Aorta (tissue), 5 donors: ENCODE results near the gene PNLDC1. TPM values are rescaled to one million over a fixed set of nuclear protein-coding genes. Genes with fewer than 3 reads are reported as not detected.

ENCODE experiments used
- ATAC-seq: fragments of 200-7000 bp; cut with Tn5 transposase; one replicate; pipeline ENCODE4 v1.9.1; 2022; ENCODE audit warnings: moderate library complexity; ENCODE audit not compliant: low FRiP score
- DNase-seq, 2 donors: peaks; one replicate each; pipeline ENCODE4 v3.0.0-alpha.2; 2020
- H3K27ac ChIP-seq, 2 donors: one replicate each; pipeline ENCODE4 v1.5.1; 2013; ENCODE audit warnings: low read length in 2 of 2, mild to moderate bottlenecking in 2 of 2, moderate library complexity in 2 of 2, control low read depth in 1 of 2, inconsistent platforms in 1 of 2, low read depth in 1 of 2
- H3K27me3 ChIP-seq, 2 donors: one replicate each; pipeline ENCODE4 v1.6.1; 2013; ENCODE audit warnings: control low read depth in 1 of 2, low read length in 1 of 2, mild to moderate bottlenecking in 1 of 2, moderate library complexity in 1 of 2; ENCODE audit not compliant: insufficient read depth in 2 of 2, control insufficient read depth in 1 of 2
- H3K36me3 ChIP-seq, 2 donors: one replicate each; pipeline ENCODE4 v1.6.1; 2013; ENCODE audit warnings: control low read depth in 1 of 2, low read length in 1 of 2, mild to moderate bottlenecking in 1 of 2; ENCODE audit not compliant: insufficient read depth in 2 of 2, control insufficient read depth in 1 of 2
- H3K4me1 ChIP-seq, 2 donors: one replicate each; pipeline ENCODE4 v1.6.1; 2013; ENCODE audit warnings: low read length in 2 of 2, control low read depth in 1 of 2, mild to moderate bottlenecking in 1 of 2, moderate library complexity in 1 of 2; ENCODE audit not compliant: insufficient read depth in 2 of 2, control insufficient read depth in 1 of 2
- H3K4me3 ChIP-seq, 2 donors: one replicate each; pipeline ENCODE4 v1.5.1; 2013; ENCODE audit warnings: low read length in 2 of 2, control low read depth in 1 of 2, mild to moderate bottlenecking in 1 of 2
- H3K9me3 ChIP-seq: one replicate; pipeline ENCODE4 v1.6.1; 2013; ENCODE audit warnings: mild to moderate bottlenecking, low read length; ENCODE audit not compliant: control insufficient read depth
- WGBS, 2 donors: extraction: QIAGEN DNeasy Blood & Tissue Kit; methylation state at CpG; one replicate each; pipeline ENCODE4 v1.1.7; 2013; 5-methylcytosine and 5-hydroxymethylcytosine counted together
- intact Hi-C, 2 donors: fragments of 100-400 bp; cut with DNase I; formaldehyde crosslinking; loops; one replicate each; pipeline versions ENCODE4 v1.14.2 to v1.15.0; 2022
- polyA plus RNA-seq, 2 donors: library from polyadenylated mRNA; stranded (reverse); fragments of 200-250 nt; gene quantifications; one replicate each; pipeline ENCODE4 v1.2.3, GENCODE V29; 2013
- total RNA-seq, 2 donors: library from RNA; stranded (reverse); fragmentation: NEBNext Ultra II Directional; extraction: Animal tissue kit (Norgen Biotek cat#: 25700); gene quantifications; one replicate each; pipeline ENCODE4 v1.2.1, GENCODE V29; 2021
- donor health status: healthy with polysubstance abuse.
- donor health status: Bipolar disorder and iron deficiency.
- donor health status: DM: no; HTN: no; CAD: no.
- donor health status: DM: no; HTN: no; CAD: no.
- donor health status: DM: yes; HTN: yes; CAD: no.

PNLDC1 gene
- total and polyA plus RNA-seq, 4 donors, result 0.26 to 0.46 (median 0.38) TPM; not detected in 1

DNA sequence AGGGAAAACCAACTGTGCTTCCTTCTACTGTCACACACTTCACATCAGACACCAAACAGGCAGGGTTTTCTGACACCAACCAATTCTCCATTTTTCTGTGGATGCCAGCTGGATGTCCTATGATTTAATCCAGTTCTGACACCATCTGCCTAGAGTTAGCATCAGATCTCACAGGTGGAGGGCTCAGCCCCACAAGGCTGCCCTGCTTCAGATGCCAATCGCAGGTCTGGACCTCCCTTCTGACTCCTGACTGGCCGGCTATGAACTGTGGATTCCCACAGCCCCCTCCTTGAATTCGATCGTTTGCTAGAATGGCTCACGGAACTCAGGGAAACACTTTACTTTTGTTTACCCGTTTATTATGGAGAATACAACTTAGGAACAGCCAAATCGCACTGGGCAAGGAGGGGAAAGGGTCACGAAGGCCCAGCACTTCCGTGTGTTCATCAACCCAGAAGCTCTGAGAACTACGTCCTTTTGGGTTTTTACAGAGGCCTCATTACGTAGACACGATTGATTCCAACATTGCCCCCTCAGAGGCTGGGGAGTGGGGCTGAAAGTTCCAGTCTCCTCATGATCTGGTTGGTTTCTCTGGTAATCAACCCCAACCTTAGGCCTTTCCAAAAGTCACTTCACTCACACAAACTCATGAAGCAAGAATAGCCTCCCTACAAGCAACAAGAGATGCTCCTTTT, 65.3 kb downstream of the PNLDC1 start:
- WGBS, 2 donors, result 94 to 95% methylated on average over 12 of the region's 12 CpGs
- no peak for ATAC-seq

DNA sequence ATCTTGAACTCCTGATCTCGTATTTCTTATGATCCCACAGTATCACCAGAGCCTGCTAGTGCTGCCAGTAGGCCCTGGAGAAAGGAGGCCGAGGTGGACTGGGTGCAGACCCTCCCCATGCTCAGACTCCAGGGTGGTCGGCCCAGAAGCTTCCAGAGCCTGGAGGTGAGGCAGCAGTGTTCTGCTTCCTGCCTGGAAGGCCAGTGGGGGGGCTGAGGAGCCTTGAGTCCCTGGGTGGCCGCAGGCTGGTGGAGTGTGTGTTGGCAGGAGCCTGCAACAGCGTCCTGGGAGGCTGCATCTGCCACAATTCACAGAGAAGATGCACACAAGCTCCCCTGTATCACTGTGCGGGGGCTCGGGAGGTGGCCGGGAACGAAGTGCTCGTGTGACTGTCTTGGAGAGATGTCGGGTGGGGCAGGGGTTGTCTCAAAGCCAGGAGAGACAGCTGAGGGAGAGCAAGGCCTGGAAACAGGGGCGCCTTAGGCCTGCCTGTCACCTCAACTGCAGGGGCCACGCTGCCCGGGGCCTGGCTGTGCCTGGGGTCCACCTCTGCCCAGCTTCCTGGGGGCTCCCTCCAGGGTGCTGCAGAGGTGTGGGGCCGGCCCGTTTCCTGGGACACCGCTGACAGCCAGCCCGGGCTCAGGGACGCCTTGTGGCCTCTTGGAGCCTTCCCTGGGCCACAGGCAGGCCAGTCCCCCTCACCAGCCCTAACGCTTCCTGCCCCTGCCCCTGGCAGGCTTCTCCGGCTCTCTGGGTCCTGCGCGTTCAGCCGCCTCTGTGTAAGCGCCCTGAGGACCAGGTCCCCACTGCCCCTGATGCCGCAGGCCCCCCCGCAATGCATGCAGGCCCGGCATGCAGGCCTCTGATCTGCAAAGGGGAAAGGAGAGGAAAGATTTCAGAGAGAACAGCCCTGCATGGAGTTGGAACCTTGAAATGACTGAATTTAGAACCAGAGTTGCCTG, 66.5 kb downstream of the PNLDC1 start:
- no peak for DNase-seq
- H3K27ac ChIP-seq, result no peak overlapping the region
- no peak overlapping the region for H3K4me3 ChIP-seq
- H3K9me3 ChIP-seq, result no peaks in the 10 kb centered on the region
- intact Hi-C loops, result loop anchor here (10.0 kb wide), 4 partner anchors 172 to 588 kb away; partner anchors contain the start of gene SOD2 (in 1 of the 2)
- H3K27me3 ChIP-seq, result no peaks in the 10 kb centered on the region
- H3K4me1 ChIP-seq, result no peaks in the 10 kb centered on the region
- WGBS, 2 donors, result 93 to 96% methylated on average over 27 to 28 of the region's 28 CpGs
- no peak for ATAC-seq
- H3K36me3 ChIP-seq, result no peaks in the 10 kb centered on the region

More for the DNA sequence above, 65.3 kb downstream of the PNLDC1 start:
- Histone ChIP-seq H3K4me3 (no peak overlapping the region), H3K27me3 (no peaks in the 10 kb centered on the region), H3K9me3 (no peaks in the 10 kb centered on the region), H3K4me1 (no peaks in the 10 kb centered on the region), H3K27ac (no peak overlapping the region), H3K36me3 (no peaks in the 10 kb centered on the region)
- no peak for DNase-seq
- intact Hi-C loops, result loop anchor here (10.0 kb wide), 4 partner anchors 171 to 589 kb away; partner anchors contain the start of gene SOD2 (in 1 of the 2)

Other genes starting within 250 kb of the PNLDC1 start
- 100 to 1,000 TPM; 387 to 624 TPM for gene SOD2, start 107.0 kb upstream of the PNLDC1 start, total RNA-seq
- gene SOD2, start 107.0 kb upstream of the PNLDC1 start, polyA plus RNA-seq, result 100 to 1,000 TPM in 1 of 2 donors, 10 to 100 TPM in 1; 98.1 to 209 TPM
- gene WTAP, start 72.8 kb upstream of the PNLDC1 start, total RNA-seq, result 10 to 100 TPM; 91.7 to 94.7 TPM
- gene WTAP, start 72.8 kb upstream of the PNLDC1 start, polyA plus RNA-seq, result 10 to 100 TPM; 67.7 to 83.8 TPM
- gene ACAT2, start 38.2 kb upstream of the PNLDC1 start, total RNA-seq, result 10 to 100 TPM; 16.5 to 21.4 TPM
- 10 to 100 TPM; 13.0 to 18.7 TPM for gene ACAT2, start 38.2 kb upstream of the PNLDC1 start, polyA plus RNA-seq
- 100 to 1,000 TPM; 110 to 146 TPM for gene TCP1, start 10.7 kb upstream of the PNLDC1 start, total RNA-seq
- gene TCP1, start 10.7 kb upstream of the PNLDC1 start, polyA plus RNA-seq, result 100 to 1,000 TPM; 105 to 116 TPM
- gene MRPL18, start 9.8 kb upstream of the PNLDC1 start, total RNA-seq, result 10 to 100 TPM; 38.8 to 54.8 TPM
- gene MRPL18, start 9.8 kb upstream of the PNLDC1 start, polyA plus RNA-seq, result 10 to 100 TPM; 55.2 to 83.3 TPM
- under 1 TPM in 1 of 2 donors, not detected in 1; 0.12 TPM for gene MAS1, start 90.7 kb downstream of the PNLDC1 start, total RNA-seq
- gene MAS1, start 90.7 kb downstream of the PNLDC1 start, polyA plus RNA-seq, result not detected
- gene IGF2R, start 168.8 kb downstream of the PNLDC1 start, total RNA-seq, result 10 to 100 TPM; 76.8 to 82.0 TPM
- 10 to 100 TPM in 1 of 2 donors, 1 to 10 TPM in 1; 5.8 to 32.4 TPM for gene IGF2R, start 168.8 kb downstream of the PNLDC1 start, polyA plus RNA-seq